MG63 (cell line): ENCODE results near the gene IGFL1. TPM values are rescaled to one million over a fixed set of nuclear protein-coding genes. Genes with fewer than 3 reads are reported as not detected.
"Not testable (repeated sequence)": the region's sequence is repeated elsewhere in the genome, so short reads cannot be mapped to it uniquely, and the experiment has no call there.

ENCODE experiments used
- DNase-seq: peaks from one replicate; pipeline ENCODE4 v3.0.0-alpha.2; 2020
- H3K27me3 ChIP-seq: fragments of 250-450 bp; sonication (Bioruptor Pico); 2 replicates; pipeline ENCODE4 v1.5.1; 2020; ENCODE audit warnings: mild to moderate bottlenecking, moderate library complexity
- H3K36me3 ChIP-seq: fragments of 250-450 bp; sonication (Bioruptor Pico); 2 replicates; pipeline ENCODE4 v1.5.1; 2020; ENCODE audit warnings: mild to moderate bottlenecking, moderate library complexity
- H3K4me3 ChIP-seq: fragments of 250-450 bp; sonication (Bioruptor Pico); 2 replicates; pipeline ENCODE4 v1.5.1; 2020; ENCODE audit warnings: mild to moderate bottlenecking, moderate library complexity
- H3K9me3 ChIP-seq: fragments of 250-450 bp; sonication (Bioruptor Pico); 2 replicates; pipeline ENCODE4 v1.5.1; 2020; ENCODE audit warnings: mild to moderate bottlenecking, moderate library complexity
- total RNA-seq: library from RNA; depleted of rRNA; stranded (reverse); fragments of >200 nt; shearing (Covaris generic); gene quantifications from 2 replicates; pipeline ENCODE4 v1.2.3, GENCODE V29; 2014; ENCODE audit warnings: low replicate concordance; rRNA removed

Gene IGFL1
- total RNA-seq, 1 experiment from 2014 or later, result not detected

GRCh38 chr19:46273931-46274330 lies 44.4 kb downstream of the IGFL1 start:
- not testable (repeated sequence) for H3K4me3 ChIP-seq, H3K9me3 ChIP-seq, H3K36me3 ChIP-seq, H3K27me3 ChIP-seq
- peak; percentile 40 for DNase-seq

- Histone ChIP-seq H3K36me3 (no peaks in the 10 kb centered on the region), H3K9me3 (no peaks in the 10 kb centered on the region), H3K4me3 (no peak overlapping the region), H3K27me3 (peaks cover 5% of the 10 kb centered on the region; the same call in 1 of the 2 replicates)
- no peak for DNase-seq
Observed at GRCh38 chr19:46279177-46279576, 49.6 kb downstream of the IGFL1 start.

Other genes with a start within 250 kb of the IGFL1 start
- 10.5 and 25.5 TPM in 2 replicates for gene CCDC61, start 234.3 kb upstream of the IGFL1 start, total RNA-seq
- not detected in 2 replicates for gene PGLYRP1, start 206.7 kb upstream of the IGFL1 start, total RNA-seq
- not detected in 2 replicates for gene IGFL4, start 188.7 kb upstream of the IGFL1 start, total RNA-seq
- not detected in 2 replicates for gene IGFL3, start 105.1 kb upstream of the IGFL1 start, total RNA-seq
- not detected in 2 replicates for gene IGFL2, start 81.5 kb upstream of the IGFL1 start, total RNA-seq
- not detected in 2 replicates for gene HIF3A, start 67.3 kb downstream of the IGFL1 start, total RNA-seq
- gene PPP5C, start 117.3 kb downstream of the IGFL1 start, total RNA-seq, result 90.7 and 102 TPM in 2 replicates
- gene CCDC8, start 183.8 kb downstream of the IGFL1 start, total RNA-seq, result 11.6 and 15.9 TPM in 2 replicates
- not detected in 2 replicates for gene PNMA8C, start 199.2 kb downstream of the IGFL1 start, total RNA-seq
- gene PNMA8A, start 241.8 kb downstream of the IGFL1 start, total RNA-seq, result 0.22 and 0.46 TPM in 2 replicates